HEK293 (cell line): ENCODE results near the gene CACNA1B.

Experiments used
- CTCF ChIA-PET: fragments of 350-600 bp; formaldehyde crosslinking; extraction: SDS; loops from one replicate; lab custom pipeline; 2021; ENCODE audit warnings: antibody characterized with exemption; lab: Yijun Ruan, JAX
- POLR2A ChIA-PET: fragments of 300-600 bp; formaldehyde crosslinking; extraction: SDS; loops from one replicate; lab custom pipeline; 2020; ENCODE audit warnings: antibody characterized with exemption, inconsistent platforms; lab: Yijun Ruan, JAX
- H3K27ac ChIP-seq: fragments of 200-500 bp; sonication (Bioruptor generic); 2 replicates; pipeline ENCODE4 v1.5.1; 2014; ENCODE audit warnings: low read depth, low read length, control low read depth, inconsistent platforms; ENCODE audit errors: extremely low read depth
- H3K36me3 ChIP-seq, 2 experiments: fragments of 200-500 bp in 1 of 2; sonication (Bioruptor generic) in 1 of 2; 1 replicate in 1 of 2; 2 replicates in 1 of 2; pipeline ENCODE4 v1.5.1; 2014 to 2017; ENCODE audit warnings: inconsistent platforms in 2 of 2, low read length in 2 of 2; ENCODE audit not compliant: control insufficient read depth in 2 of 2, insufficient read depth in 1 of 2
- H3K4me1 ChIP-seq: fragments of 200-500 bp; sonication (Bioruptor generic); 2 replicates; pipeline ENCODE4 v1.5.1; 2014; ENCODE audit warnings: mild to moderate bottlenecking, low read length, inconsistent platforms; ENCODE audit not compliant: control insufficient read depth, insufficient read depth
- H3K4me3 ChIP-seq: 2 replicates; pipeline ENCODE4 v1.5.1; 2011; ENCODE audit warnings: low read depth, mild to moderate bottlenecking, control low read depth, low read length, moderate library complexity
- H3K9me3 ChIP-seq: fragments of 200-500 bp; sonication (Bioruptor generic); 2 replicates; pipeline ENCODE4 v1.5.1; 2014; ENCODE audit warnings: low read depth, low read length, inconsistent platforms; ENCODE audit not compliant: control insufficient read depth, insufficient read depth
- KLF7 ChIP-seq: fragments of 450-650 bp; formaldehyde crosslinking; IDR thresholded peaks from 2 replicates; pipeline ENCODE4 v1.5.1; 2016; ENCODE audit warnings: missing biosample characterization, missing genetic modification characterization, borderline replicate concordance
- SALL2 ChIP-seq: fragments of 450-650 bp; formaldehyde crosslinking; IDR thresholded peaks from 2 replicates; pipeline ENCODE4 v1.5.0; 2017; ENCODE audit warnings: missing biosample characterization, mild to moderate bottlenecking, missing genetic modification characterization, borderline replicate concordance
- TCF7L2 ChIP-seq: IDR thresholded peaks from 2 replicates; pipeline ENCODE4 v1.6.1; 2011; ENCODE audit warnings: low read depth, mild to moderate bottlenecking, inconsistent platforms, low read length, moderate library complexity, borderline replicate concordance
- ZBTB10 ChIP-seq: fragments of 450-650 bp; formaldehyde crosslinking; IDR thresholded peaks from 2 replicates; pipeline ENCODE4 v1.5.1; 2016; ENCODE audit warnings: missing biosample characterization, missing genetic modification characterization
- ZNF148 ChIP-seq: fragments of 450-650 bp; formaldehyde crosslinking; IDR thresholded peaks from 2 replicates; pipeline ENCODE4 v1.5.0; 2017; ENCODE audit warnings: missing biosample characterization, missing genetic modification characterization, borderline replicate concordance
- ZNF169 ChIP-seq: fragments of 450-650 bp; formaldehyde crosslinking; IDR thresholded peaks from 2 replicates; pipeline ENCODE4 v1.5.1; 2016; ENCODE audit warnings: missing biosample characterization, missing genetic modification characterization
- ZNF248 ChIP-seq: fragments of 450-650 bp; formaldehyde crosslinking; IDR thresholded peaks from 2 replicates; pipeline ENCODE4 v1.5.1; 2017; ENCODE audit warnings: missing biosample characterization, missing genetic modification characterization
- ZNF311 ChIP-seq: fragments of 450-650 bp; formaldehyde crosslinking; IDR thresholded peaks from 2 replicates; pipeline ENCODE4 v1.5.1; 2017; ENCODE audit warnings: missing biosample characterization, missing genetic modification characterization, borderline replicate concordance
- ZNF362 ChIP-seq: fragments of 450-650 bp; formaldehyde crosslinking; IDR thresholded peaks from 2 replicates; pipeline ENCODE4 v1.5.1; 2016; ENCODE audit warnings: missing biosample characterization, missing genetic modification characterization
- ZNF404 ChIP-seq: fragments of 450-650 bp; formaldehyde crosslinking; IDR thresholded peaks from 2 replicates; pipeline ENCODE4 v1.5.1; 2017; ENCODE audit warnings: missing biosample characterization, missing genetic modification characterization
- ZNF548 ChIP-seq: fragments of 450-650 bp; formaldehyde crosslinking; IDR thresholded peaks from 2 replicates; pipeline ENCODE4 v1.5.1; 2016; ENCODE audit warnings: missing biosample characterization, missing genetic modification characterization
- ZNF549 ChIP-seq: fragments of 450-650 bp; IDR thresholded peaks from 2 replicates; pipeline ENCODE4 v1.5.1; 2018; ENCODE audit warnings: missing biosample characterization, missing genetic modification characterization, mild to moderate bottlenecking, inconsistent platforms, moderate library complexity
- ZNF558 ChIP-seq: fragments of 450-650 bp; formaldehyde crosslinking; IDR thresholded peaks from 2 replicates; pipeline ENCODE4 v1.5.1; 2016; ENCODE audit warnings: missing biosample characterization, missing genetic modification characterization
- ZNF596 ChIP-seq: fragments of 450-650 bp; IDR thresholded peaks from 2 replicates; pipeline ENCODE4 v1.5.0; 2018; ENCODE audit warnings: missing biosample characterization, mild to moderate bottlenecking, missing genetic modification characterization, moderate library complexity
- ZNF624 ChIP-seq: fragments of 450-650 bp; formaldehyde crosslinking; IDR thresholded peaks from 2 replicates; pipeline ENCODE4 v1.5.1; 2017; ENCODE audit warnings: missing biosample characterization, missing genetic modification characterization
- ZNF677 ChIP-seq: fragments of 450-650 bp; IDR thresholded peaks from 2 replicates; pipeline ENCODE4 v1.5.0; 2018; ENCODE audit warnings: missing biosample characterization, mild to moderate bottlenecking, missing genetic modification characterization, moderate library complexity
- ZNF704 ChIP-seq: fragments of 450-650 bp; formaldehyde crosslinking; IDR thresholded peaks from 2 replicates; pipeline ENCODE4 v1.5.1; 2016; ENCODE audit warnings: missing biosample characterization, missing genetic modification characterization
- ZNF76 ChIP-seq: fragments of 450-650 bp; formaldehyde crosslinking; IDR thresholded peaks from 2 replicates; pipeline ENCODE4; 2016; ENCODE audit warnings: low read depth, missing biosample characterization, missing genetic modification characterization, borderline replicate concordance
- TF ChIP-seq, protein P1 (sequence below): fragments of 450-650 bp; formaldehyde crosslinking; IDR thresholded peaks from 2 replicates; pipeline ENCODE4 v1.5.1; 2017; ENCODE audit warnings: missing biosample characterization, missing genetic modification characterization
- TF ChIP-seq, protein P2 (sequence below): sonication (generic); formaldehyde crosslinking; IDR thresholded peaks from 2 replicates; pipeline ENCODE4 v1.8.1; 2022; ENCODE audit warnings: mild to moderate bottlenecking, moderate library complexity, missing genetic modification reagents

CACNA1B gene

GRCh38 chr9:137955224-137955570 is 77.6 kb downstream of the CACNA1B start:
- Histone ChIP-seq H3K9me3 (no peaks in the 10 kb centered on the region), H3K4me3 (no peak overlapping the region), H3K27ac (no peak overlapping the region), H3K36me3 (no peaks in the 10 kb centered on the region), H3K4me1 (no peaks in the 10 kb centered on the region)
- POLR2A ChIA-PET, result no interaction called here
- no peak for TF ChIP-seq ZNF76
- TF ChIP-seq, protein P1, sequence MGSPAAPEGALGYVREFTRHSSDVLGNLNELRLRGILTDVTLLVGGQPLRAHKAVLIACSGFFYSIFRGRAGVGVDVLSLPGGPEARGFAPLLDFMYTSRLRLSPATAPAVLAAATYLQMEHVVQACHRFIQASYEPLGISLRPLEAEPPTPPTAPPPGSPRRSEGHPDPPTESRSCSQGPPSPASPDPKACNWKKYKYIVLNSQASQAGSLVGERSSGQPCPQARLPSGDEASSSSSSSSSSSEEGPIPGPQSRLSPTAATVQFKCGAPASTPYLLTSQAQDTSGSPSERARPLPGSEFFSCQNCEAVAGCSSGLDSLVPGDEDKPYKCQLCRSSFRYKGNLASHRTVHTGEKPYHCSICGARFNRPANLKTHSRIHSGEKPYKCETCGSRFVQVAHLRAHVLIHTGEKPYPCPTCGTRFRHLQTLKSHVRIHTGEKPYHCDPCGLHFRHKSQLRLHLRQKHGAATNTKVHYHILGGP, result no peak
- TF ChIP-seq ZNF677 (tag by site-specific recombination), result no peak
- no peak for TF ChIP-seq ZNF248 (tag by site-specific recombination)
- no peak for TF ChIP-seq SALL2 (tag by site-specific recombination)
- TF ChIP-seq ZNF558 (tag by site-specific recombination), result no peak
- no peak for TF ChIP-seq ZNF362
- no peak for TF ChIP-seq ZBTB10 (tag by site-specific recombination)
- TF ChIP-seq KLF7 (tag by site-specific recombination), result no peak
- TF ChIP-seq ZNF148 (tag by site-specific recombination), result no peak
- no peak for TF ChIP-seq ZNF704
- no peak for TF ChIP-seq ZNF404
- TF ChIP-seq, protein P2, sequence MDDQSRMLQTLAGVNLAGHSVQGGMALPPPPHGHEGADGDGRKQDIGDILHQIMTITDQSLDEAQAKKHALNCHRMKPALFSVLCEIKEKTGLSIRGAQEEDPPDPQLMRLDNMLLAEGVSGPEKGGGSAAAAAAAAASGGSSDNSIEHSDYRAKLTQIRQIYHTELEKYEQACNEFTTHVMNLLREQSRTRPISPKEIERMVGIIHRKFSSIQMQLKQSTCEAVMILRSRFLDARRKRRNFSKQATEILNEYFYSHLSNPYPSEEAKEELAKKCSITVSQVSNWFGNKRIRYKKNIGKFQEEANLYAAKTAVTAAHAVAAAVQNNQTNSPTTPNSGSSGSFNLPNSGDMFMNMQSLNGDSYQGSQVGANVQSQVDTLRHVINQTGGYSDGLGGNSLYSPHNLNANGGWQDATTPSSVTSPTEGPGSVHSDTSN (CRISPR knock-in tag), result no peak
- TF ChIP-seq ZNF624 (tag by site-specific recombination), result no peak
- no peak for TF ChIP-seq ZNF169 (tag by site-specific recombination)
- TF ChIP-seq ZNF311 (tag by site-specific recombination), result no peak
- CTCF ChIA-PET, result interaction anchor here (1.1 kb wide), 1 partner anchor 10 kb away, joined by 3 read pairs; no protein-coding TSS in a partner anchor

DNA sequence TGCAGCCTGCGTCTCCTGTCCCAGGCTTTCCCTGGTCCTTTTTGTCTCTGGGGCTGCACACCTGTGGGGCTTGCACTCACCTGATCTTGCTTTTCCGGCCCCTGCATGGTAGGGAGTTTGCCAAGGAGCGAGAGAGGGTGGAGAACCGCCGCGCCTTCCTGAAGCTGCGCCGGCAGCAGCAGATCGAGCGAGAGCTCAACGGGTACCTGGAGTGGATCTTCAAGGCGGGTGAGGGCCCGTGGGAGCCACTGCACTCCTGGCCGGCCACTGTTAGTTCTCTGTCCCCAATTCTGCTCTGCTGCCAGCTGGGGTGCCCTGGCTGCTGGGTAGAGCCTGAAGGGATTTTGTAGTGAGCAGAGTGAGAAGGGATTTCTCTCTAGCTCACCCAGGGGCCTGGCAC is 78.0 kb downstream of the CACNA1B start:
- H3K4me1 ChIP-seq, result no peaks in the 10 kb centered on the region
- no peaks in the 10 kb centered on the region for H3K36me3 ChIP-seq
- H3K9me3 ChIP-seq, result no peaks in the 10 kb centered on the region
- H3K4me3 ChIP-seq, result no peak overlapping the region
- ChIA-PET CTCF (no interaction called here), POLR2A (no interaction called here)
- TF ChIP-seq ZNF404 (no peak), KLF7 (tag by site-specific recombination) (no peak), ZNF548 (no peak), ZNF549 (tag by site-specific recombination) (no peak), ZNF596 (no peak), TCF7L2 (no peak)
- H3K27ac ChIP-seq, result no peak overlapping the region
